DND-41 (cell line): ENCODE measurements around the gene SIDT2.

Experiments
- ATAC-seq: fragments of 200-7000 bp; cut with Tn5 transposase; 3 replicates; pipeline ENCODE4 v1.9.1; 2021; ENCODE audit warnings: low read depth; ENCODE audit not compliant: insufficient read depth
- DNase-seq: peaks from one replicate; pipeline ENCODE4 v3.0.0-alpha.2; 2020
- H2AFZ ChIP-seq: 2 replicates; pipeline ENCODE4 v1.6.0; 2012; ENCODE audit warnings: low read depth, low read length
- H3K27ac ChIP-seq: 2 replicates; pipeline ENCODE4 v1.5.1; 2012; ENCODE audit warnings: low read length, inconsistent platforms
- H3K27me3 ChIP-seq: fragments of 200-600 bp; sonication (generic); 2 replicates; pipeline ENCODE4 v1.6.0; 2012; ENCODE audit warnings: low read length, mild to moderate bottlenecking, inconsistent platforms; ENCODE audit not compliant: insufficient read depth, poor library complexity
- H3K36me3 ChIP-seq: 2 replicates; pipeline ENCODE4 v1.5.1; 2012; ENCODE audit warnings: low read length, inconsistent platforms; ENCODE audit not compliant: insufficient read depth
- H3K4me1 ChIP-seq: 2 replicates; pipeline ENCODE4 v1.5.1; 2012; ENCODE audit warnings: mild to moderate bottlenecking, low read length; ENCODE audit not compliant: insufficient read depth
- H3K4me2 ChIP-seq: 2 replicates; pipeline ENCODE4 v1.6.0; 2012; ENCODE audit warnings: mild to moderate bottlenecking, moderate library complexity, low read length, inconsistent platforms; ENCODE audit not compliant: insufficient read depth
- H3K4me3 ChIP-seq, 2 experiments: fragments of 200-600 bp in 1 of 2; shearing (Covaris generic) in 1 of 2; 2 replicates each; pipeline ENCODE4 v1.5.1; 2012 to 2016; ENCODE audit warnings: inconsistent platforms in 2 of 2, low read length in 2 of 2, mild to moderate bottlenecking in 2 of 2, low read depth in 1 of 2, moderate library complexity in 1 of 2
- H3K79me2 ChIP-seq: 2 replicates; pipeline ENCODE4 v1.6.0; 2012; ENCODE audit warnings: low read length, inconsistent platforms; ENCODE audit not compliant: insufficient read depth
- H3K9ac ChIP-seq: 2 replicates; pipeline ENCODE4 v1.6.0; 2012; ENCODE audit warnings: low read depth, mild to moderate bottlenecking, inconsistent platforms, low read length, moderate library complexity
- H3K9me3 ChIP-seq: 2 replicates; pipeline ENCODE4 v1.5.1; 2012; ENCODE audit warnings: low read length, moderate library complexity, mild to moderate bottlenecking, inconsistent platforms; ENCODE audit not compliant: insufficient read depth, severe bottlenecking
- H4K20me1 ChIP-seq: 2 replicates; pipeline ENCODE4 v1.6.0; 2012; ENCODE audit warnings: low read length; ENCODE audit not compliant: insufficient read depth
- EZH2 ChIP-seq: IDR thresholded peaks from 3 replicates; pipeline ENCODE4 v1.6.1; 2012; ENCODE audit warnings: borderline replicate concordance, low read depth, mild to moderate bottlenecking, moderate library complexity, low read length, inconsistent platforms; ENCODE audit not compliant: severe bottlenecking
- TF ChIP-seq, protein P1 (sequence below): IDR thresholded peaks from 2 replicates; pipeline ENCODE4 v1.5.1; 2012; ENCODE audit warnings: borderline replicate concordance, low read length, moderate library complexity, mild to moderate bottlenecking; ENCODE audit not compliant: poor library complexity, severe bottlenecking; ENCODE audit errors: extremely low read depth

The SIDT2 gene

DNA sequence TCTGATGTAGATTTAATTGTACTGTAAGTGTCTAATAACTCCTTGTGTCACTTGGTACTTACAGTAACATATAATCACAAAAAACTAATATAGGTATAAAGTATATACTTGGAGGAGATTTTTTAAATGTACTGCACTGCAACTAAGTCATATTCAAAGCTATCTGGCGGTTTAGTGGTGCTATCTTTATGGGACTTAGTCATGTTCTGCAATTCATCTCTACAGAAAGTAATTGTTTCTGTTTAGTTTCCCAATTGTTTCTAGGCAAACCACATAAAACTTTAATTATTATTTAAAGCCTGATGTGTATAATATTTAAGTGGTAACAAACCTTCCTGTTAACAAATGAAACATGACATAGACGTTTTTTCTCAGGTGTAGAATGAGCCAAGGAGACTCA is 26.5 kb upstream of the SIDT2 start:
- ATAC-seq = no peak
- no peak for DNase-seq

GRCh38 chr11:117154468-117154867 is 24.1 kb upstream of the SIDT2 start:
- peaks cover 68% of the 10 kb centered on the region for H3K36me3 ChIP-seq
- peaks cover 98% of the 10 kb centered on the region for H3K79me2 ChIP-seq
- no peak for DNase-seq
- no peak overlapping the region for H3K4me2 ChIP-seq
- no peak overlapping the region for H3K4me3 ChIP-seq
- TF ChIP-seq, protein P1, sequence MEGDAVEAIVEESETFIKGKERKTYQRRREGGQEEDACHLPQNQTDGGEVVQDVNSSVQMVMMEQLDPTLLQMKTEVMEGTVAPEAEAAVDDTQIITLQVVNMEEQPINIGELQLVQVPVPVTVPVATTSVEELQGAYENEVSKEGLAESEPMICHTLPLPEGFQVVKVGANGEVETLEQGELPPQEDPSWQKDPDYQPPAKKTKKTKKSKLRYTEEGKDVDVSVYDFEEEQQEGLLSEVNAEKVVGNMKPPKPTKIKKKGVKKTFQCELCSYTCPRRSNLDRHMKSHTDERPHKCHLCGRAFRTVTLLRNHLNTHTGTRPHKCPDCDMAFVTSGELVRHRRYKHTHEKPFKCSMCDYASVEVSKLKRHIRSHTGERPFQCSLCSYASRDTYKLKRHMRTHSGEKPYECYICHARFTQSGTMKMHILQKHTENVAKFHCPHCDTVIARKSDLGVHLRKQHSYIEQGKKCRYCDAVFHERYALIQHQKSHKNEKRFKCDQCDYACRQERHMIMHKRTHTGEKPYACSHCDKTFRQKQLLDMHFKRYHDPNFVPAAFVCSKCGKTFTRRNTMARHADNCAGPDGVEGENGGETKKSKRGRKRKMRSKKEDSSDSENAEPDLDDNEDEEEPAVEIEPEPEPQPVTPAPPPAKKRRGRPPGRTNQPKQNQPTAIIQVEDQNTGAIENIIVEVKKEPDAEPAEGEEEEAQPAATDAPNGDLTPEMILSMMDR = no peak
- no peak for TF ChIP-seq EZH2
- peaks cover 80% of the 10 kb centered on the region for H4K20me1 ChIP-seq
- no peak for ATAC-seq
- no peaks in the 10 kb centered on the region for H3K27me3 ChIP-seq
- no peaks in the 10 kb centered on the region for H3K9me3 ChIP-seq
- no peak overlapping the region for H3K27ac ChIP-seq
- no peak overlapping the region for H3K9ac ChIP-seq
- H2AFZ ChIP-seq = no peak overlapping the region
- no peaks in the 10 kb centered on the region for H3K4me1 ChIP-seq

More for the DNA sequence above, 26.5 kb upstream of the SIDT2 start:
- Histone ChIP-seq H2AFZ (no peak overlapping the region), H3K36me3 (peaks cover 61% of the 10 kb centered on the region), H3K79me2 (peaks cover 97% of the 10 kb centered on the region), H3K9me3 (no peaks in the 10 kb centered on the region), H3K4me2 (no peak overlapping the region), H3K27me3 (no peaks in the 10 kb centered on the region), H4K20me1 (peaks cover 83% of the 10 kb centered on the region), H3K9ac (no peak overlapping the region), H3K4me1 (peaks cover 9% of the 10 kb centered on the region), H3K4me3 (no peak overlapping the region), H3K27ac (no peak overlapping the region)
- TF ChIP-seq, protein P1 = no peak
- no peak for TF ChIP-seq EZH2

GRCh38 chr11:117157507-117157906 is 21.0 kb upstream of the SIDT2 start:
- no peak for DNase-seq
- no peaks in the 10 kb centered on the region for H3K27me3 ChIP-seq
- H3K4me3 ChIP-seq = no peak overlapping the region
- H3K4me1 ChIP-seq = no peaks in the 10 kb centered on the region
- peaks cover 96% of the 10 kb centered on the region for H3K79me2 ChIP-seq
- peaks cover 71% of the 10 kb centered on the region for H4K20me1 ChIP-seq
- no peak overlapping the region for H3K27ac ChIP-seq
- no peak overlapping the region for H3K9ac ChIP-seq
- H3K36me3 ChIP-seq = peaks cover 88% of the 10 kb centered on the region
- no peak overlapping the region for H2AFZ ChIP-seq
- TF ChIP-seq, protein P1 = no peak
- no peak for TF ChIP-seq EZH2
- H3K9me3 ChIP-seq = no peaks in the 10 kb centered on the region
- no peak for ATAC-seq
- no peak overlapping the region for H3K4me2 ChIP-seq

GRCh38 chr11:117159892-117160291 is 18.7 kb upstream of the SIDT2 start:
- H3K9me3 ChIP-seq = no peaks in the 10 kb centered on the region
- H3K79me2 ChIP-seq = peaks cover 74% of the 10 kb centered on the region
- H4K20me1 ChIP-seq = peaks cover 50% of the 10 kb centered on the region
- no peak overlapping the region for H2AFZ ChIP-seq
- no peak overlapping the region for H3K9ac ChIP-seq
- H3K4me2 ChIP-seq = no peak overlapping the region
- TF ChIP-seq, protein P1 = no peak
- TF ChIP-seq EZH2 = no peak
- ATAC-seq (no peak), DNase-seq (no peak)
- no peak overlapping the region for H3K4me3 ChIP-seq
- no peak overlapping the region for H3K27ac ChIP-seq
- H3K27me3 ChIP-seq = no peaks in the 10 kb centered on the region
- peaks cover 87% of the 10 kb centered on the region for H3K36me3 ChIP-seq
- no peaks in the 10 kb centered on the region for H3K4me1 ChIP-seq
